Keratinocyte (primary cell): ENCODE results near the gene SPDYE16. TPM values are rescaled to one million over a fixed set of nuclear protein-coding genes. Genes with fewer than 3 reads are reported as not detected.
"Not testable (repeated sequence)": the region's sequence is repeated elsewhere in the genome, so short reads cannot be mapped to it uniquely, and the experiment has no call there.

Experiments used
- DNase-seq: peaks from one replicate; pipeline ENCODE4 v3.0.0-alpha.2; 2011; ENCODE audit warnings: low read depth, missing footprints, low spot score
- FAIRE-seq: peaks from 2 replicates; lab custom pipeline; 2011; peaks lifted over from hg19 to GRCh38; lab: Jason Lieb, UNC
- H2AFZ ChIP-seq: 2 replicates; pipeline ENCODE4 v1.6.0; 2012; ENCODE audit warnings: low read length, control low read depth, inconsistent platforms; ENCODE audit not compliant: control insufficient read depth
- H3K27ac ChIP-seq: 2 replicates; pipeline ENCODE4 v1.5.1; 2011; ENCODE audit warnings: low read length; ENCODE audit not compliant: control insufficient read depth, insufficient read depth
- H3K27me3 ChIP-seq: 3 replicates; pipeline ENCODE4 v1.6.0; 2011; ENCODE audit warnings: low read length; ENCODE audit not compliant: control insufficient read depth, insufficient read depth; ENCODE audit errors: extremely low read depth
- H3K36me3 ChIP-seq, 2 experiments: 2 replicates in 1 of 2; 3 replicates in 1 of 2; pipeline ENCODE4 v1.5.1; 2011; ENCODE audit warnings: low read length in 2 of 2, mild to moderate bottlenecking in 1 of 2; ENCODE audit not compliant: control insufficient read depth in 2 of 2, insufficient read depth in 2 of 2; ENCODE audit errors: extremely low read depth in 1 of 2
- H3K4me1 ChIP-seq: 3 replicates; pipeline ENCODE4 v1.5.1; 2011; ENCODE audit warnings: low read length; ENCODE audit not compliant: control insufficient read depth, insufficient read depth; ENCODE audit errors: extremely low read depth
- H3K4me2 ChIP-seq: 3 replicates; pipeline ENCODE4 v1.6.0; 2011; ENCODE audit warnings: low read depth, low read length; ENCODE audit not compliant: control insufficient read depth, insufficient read depth; ENCODE audit errors: extremely low read depth
- H3K4me3 ChIP-seq, 3 experiments: fragments of 200-600 bp in 1 of 3; sonication (generic) in 1 of 3; 2 replicates in 2 of 3; 3 replicates in 1 of 3; pipeline ENCODE4 v1.5.1; 2011 to 2016; ENCODE audit warnings: low read length in 3 of 3, mild to moderate bottlenecking in 3 of 3, control low read depth in 2 of 3, inconsistent platforms in 1 of 3, low read depth in 1 of 3, mixed read lengths in 1 of 3, mixed run types in 1 of 3, moderate library complexity in 1 of 3; ENCODE audit not compliant: control insufficient read depth in 2 of 3, insufficient read depth in 2 of 3; ENCODE audit errors: extremely low read depth in 1 of 3
- H3K79me2 ChIP-seq: 2 replicates; pipeline ENCODE4 v1.6.0; 2012; ENCODE audit warnings: low read length; ENCODE audit not compliant: control insufficient read depth, insufficient read depth
- H3K9ac ChIP-seq: 3 replicates; pipeline ENCODE4 v1.6.0; 2011; ENCODE audit warnings: low read length; ENCODE audit not compliant: control insufficient read depth, insufficient read depth; ENCODE audit errors: extremely low read depth
- H3K9me1 ChIP-seq: 3 replicates; pipeline ENCODE4 v1.6.0; 2011; ENCODE audit warnings: low read length; ENCODE audit not compliant: control insufficient read depth, insufficient read depth; ENCODE audit errors: extremely low read depth
- H3K9me3 ChIP-seq: 2 replicates; pipeline ENCODE4 v1.5.1; 2012; ENCODE audit warnings: low read depth, low read length; ENCODE audit not compliant: control insufficient read depth
- H4K20me1 ChIP-seq: 3 replicates; pipeline ENCODE4 v1.6.0; 2011; ENCODE audit warnings: low read length; ENCODE audit not compliant: control insufficient read depth, insufficient read depth; ENCODE audit errors: extremely low read depth
- dilution Hi-C: fragments of 300-500 bp; cut with MboI; formaldehyde crosslinking; loops from one replicate; pipeline ENCODE4 v1.7.0; 2020; ENCODE audit warnings: low sequenced_read_pairs; ENCODE audit not compliant: extremely low pct_ligation_motif_present
- polyA plus RNA-seq, 5 experiments: library from polyadenylated mRNA; depleted of rRNA in 3 of 5; stranded (reverse) in 3 of 5; stranded (forward) in 1 of 5; unstranded in 1 of 5; fragments of >200 nt; gene quantifications; 1 replicate in 1 of 5; 2 replicates in 3 of 5; 3 replicates in 1 of 5; pipeline versions ENCODE4 v1.2.1 to v1.2.3, GENCODE V29; 2011 to 2012; ENCODE audit warnings: missing spikeins in 2 of 5, low read depth in 1 of 5, low replicate concordance in 1 of 5

SPDYE16 gene
- polyA plus RNA-seq, 1 donor (not counting 4 experiments of a cell fraction or from before 2014, with no cell fraction given) = not detected

GRCh38 chr7:76498583-76499200 is 44.4 kb downstream of the SPDYE16 start:
- H3K4me3 ChIP-seq, H3K4me1 ChIP-seq, H3K4me2 ChIP-seq, H3K36me3 ChIP-seq, H3K9me3 ChIP-seq, H3K79me2 ChIP-seq, H4K20me1 ChIP-seq, DNase-seq, H3K27ac ChIP-seq, dilution Hi-C loops, H3K9me1 ChIP-seq, H3K27me3 ChIP-seq, H3K9ac ChIP-seq, H2AFZ ChIP-seq: not testable (repeated sequence)
- FAIRE-seq = peak; percentile 46

- H3K4me3 ChIP-seq, H3K4me1 ChIP-seq, H3K9me3 ChIP-seq, FAIRE-seq, H3K27ac ChIP-seq, dilution Hi-C loops, H3K36me3 ChIP-seq, H3K4me2 ChIP-seq, H3K9me1 ChIP-seq, H4K20me1 ChIP-seq, H3K79me2 ChIP-seq, H3K27me3 ChIP-seq, H3K9ac ChIP-seq, H2AFZ ChIP-seq, DNase-seq: not testable (repeated sequence)
Observed at GRCh38 chr7:76497918-76498582, 45.0 kb downstream of the SPDYE16 start.

GRCh38 chr7:76495717-76496116 is 47.4 kb downstream of the SPDYE16 start:
- H3K9ac ChIP-seq, H3K4me1 ChIP-seq, FAIRE-seq, H3K36me3 ChIP-seq, dilution Hi-C loops, H3K27ac ChIP-seq, H3K79me2 ChIP-seq, H4K20me1 ChIP-seq, H3K4me2 ChIP-seq, H2AFZ ChIP-seq, H3K9me1 ChIP-seq, DNase-seq, H3K4me3 ChIP-seq, H3K27me3 ChIP-seq, H3K9me3 ChIP-seq: not testable (repeated sequence)

GRCh38 chr7:76492139-76492538 is 51.0 kb downstream of the SPDYE16 start:
- DNase-seq, H3K9me3 ChIP-seq, H3K27ac ChIP-seq, H4K20me1 ChIP-seq, H3K27me3 ChIP-seq, H3K9ac ChIP-seq, H2AFZ ChIP-seq, dilution Hi-C loops, FAIRE-seq, H3K9me1 ChIP-seq, H3K79me2 ChIP-seq, H3K4me2 ChIP-seq, H3K36me3 ChIP-seq, H3K4me1 ChIP-seq, H3K4me3 ChIP-seq: not testable (repeated sequence)

GRCh38 chr7:76487969-76488368 is 55.1 kb downstream of the SPDYE16 start:
- H3K9me3 ChIP-seq, dilution Hi-C loops, FAIRE-seq: not testable (repeated sequence)

More at GRCh38 chr7:76487969-76488368, 55.1 kb downstream of the SPDYE16 start:
- H3K4me1 ChIP-seq, H3K27ac ChIP-seq, H3K9ac ChIP-seq, H3K36me3 ChIP-seq, H2AFZ ChIP-seq, H3K79me2 ChIP-seq, H4K20me1 ChIP-seq, H3K27me3 ChIP-seq, H3K9me1 ChIP-seq, DNase-seq, H3K4me3 ChIP-seq, H3K4me2 ChIP-seq: not testable (repeated sequence)
